H9 (cell line): ENCODE results near the gene CIPC. TPM values are rescaled to one million over a fixed set of nuclear protein-coding genes. Genes with fewer than 3 reads are reported as not detected.

Source experiments
- DNase-seq: peaks from one replicate; pipeline ENCODE4 v3.0.0-alpha.2; 2017
- H2AFZ ChIP-seq: one replicate; pipeline ENCODE4 v1.6.1; 2013; ENCODE audit warnings: mild to moderate bottlenecking, low read length, control low read depth, moderate library complexity
- H2AK5ac ChIP-seq: 2 replicates; pipeline ENCODE4 v1.6.1; 2013; ENCODE audit warnings: low read length, control low read depth, mixed read lengths; ENCODE audit not compliant: insufficient read length
- H2BK120ac ChIP-seq: one replicate; pipeline ENCODE4 v1.6.1; 2013; ENCODE audit warnings: low read depth, mild to moderate bottlenecking, low read length, control low read depth, inconsistent platforms; ENCODE audit not compliant: poor library complexity, severe bottlenecking
- H2BK12ac ChIP-seq: 2 replicates; pipeline ENCODE4 v1.6.1; 2013; ENCODE audit warnings: low read length, control low read depth, mixed read lengths, low read depth; ENCODE audit not compliant: insufficient read length
- H2BK15ac ChIP-seq: 2 replicates; pipeline ENCODE4 v1.6.1; 2013; ENCODE audit warnings: low read depth, low read length, control low read depth
- H2BK20ac ChIP-seq: one replicate; pipeline ENCODE4 v1.6.1; 2013; ENCODE audit warnings: low read depth, mild to moderate bottlenecking, low read length, control low read depth, inconsistent platforms; ENCODE audit not compliant: poor library complexity, severe bottlenecking
- H2BK5ac ChIP-seq: 2 replicates; pipeline ENCODE4 v1.6.1; 2013; ENCODE audit warnings: low read length, control low read depth, mixed read lengths; ENCODE audit not compliant: insufficient read length
- H3K14ac ChIP-seq: 2 replicates; pipeline ENCODE4 v1.6.1; 2013; ENCODE audit warnings: low read length, control low read depth; ENCODE audit not compliant: insufficient read depth
- H3K18ac ChIP-seq: 2 replicates; pipeline ENCODE4 v1.6.1; 2013; ENCODE audit warnings: low read depth, mild to moderate bottlenecking, mixed read lengths, low read length, control low read depth; ENCODE audit not compliant: insufficient read length
- H3K23ac ChIP-seq: 2 replicates; pipeline ENCODE4 v1.6.1; 2013; ENCODE audit warnings: low read length, control low read depth, mixed read lengths, low read depth; ENCODE audit not compliant: insufficient read length
- H3K23me2 ChIP-seq: 2 replicates; pipeline ENCODE4 v1.6.1; 2013; ENCODE audit warnings: low read depth, mild to moderate bottlenecking, mixed read lengths, low read length, control low read depth; ENCODE audit not compliant: insufficient read length, poor library complexity, severe bottlenecking
- H3K27ac ChIP-seq: 2 replicates; pipeline ENCODE4 v1.5.1; 2013; ENCODE audit warnings: low read length, control low read depth, mixed read lengths, low read depth; ENCODE audit not compliant: insufficient read length
- H3K27me3 ChIP-seq: 2 replicates; pipeline ENCODE4 v1.6.1; 2013; ENCODE audit warnings: low read length, control low read depth, inconsistent platforms; ENCODE audit not compliant: insufficient read depth
- H3K4ac ChIP-seq: 2 replicates; pipeline ENCODE4 v1.6.1; 2013; ENCODE audit warnings: low read depth, mild to moderate bottlenecking, control low read depth, inconsistent platforms, low read length, moderate library complexity
- H3K4me1 ChIP-seq: 2 replicates; pipeline ENCODE4 v1.6.1; 2013; ENCODE audit warnings: low read length, control low read depth, inconsistent platforms; ENCODE audit not compliant: insufficient read depth
- H3K4me2 ChIP-seq: 2 replicates; pipeline ENCODE4 v1.6.1; 2013; ENCODE audit warnings: low read length, control low read depth, mixed read lengths; ENCODE audit not compliant: insufficient read length, insufficient read depth
- H3K56ac ChIP-seq: 2 replicates; pipeline ENCODE4 v1.6.1; 2013; ENCODE audit warnings: low read depth, mild to moderate bottlenecking, mixed read lengths, low read length, control low read depth; ENCODE audit not compliant: insufficient read length
- H3K79me1 ChIP-seq: 2 replicates; pipeline ENCODE4 v1.6.1; 2013; ENCODE audit warnings: low read depth, mild to moderate bottlenecking, moderate library complexity, low read length, control low read depth, inconsistent platforms; ENCODE audit not compliant: insufficient read depth, poor library complexity, severe bottlenecking
- H3K79me2 ChIP-seq: 2 replicates; pipeline ENCODE4 v1.6.1; 2013; ENCODE audit warnings: low read length, control low read depth, inconsistent platforms; ENCODE audit not compliant: insufficient read depth
- H3K9ac ChIP-seq: 2 replicates; pipeline ENCODE4 v1.6.1; 2013; ENCODE audit warnings: low read length, control low read depth, mixed read lengths; ENCODE audit not compliant: insufficient read length; ENCODE audit errors: extremely low read depth
- H3K9me3 ChIP-seq: one replicate; pipeline ENCODE4 v1.6.1; 2013; ENCODE audit warnings: low read depth, low read length, inconsistent platforms; ENCODE audit not compliant: control insufficient read depth
- H3T11ph ChIP-seq: one replicate; pipeline ENCODE4 v1.6.1; 2013; ENCODE audit warnings: mild to moderate bottlenecking, low read length, control low read depth, inconsistent platforms
- H4K20me1 ChIP-seq: one replicate; pipeline ENCODE4 v1.6.1; 2013; ENCODE audit not compliant: control insufficient read depth, insufficient read length, insufficient read depth
- H4K5ac ChIP-seq: 2 replicates; pipeline ENCODE4 v1.6.1; 2013; ENCODE audit warnings: low read depth, mild to moderate bottlenecking, mixed read lengths, low read length, control low read depth; ENCODE audit not compliant: insufficient read length
- H4K8ac ChIP-seq: replicated peaks from 2 replicates; pipeline ENCODE4 v1.6.1; 2013; ENCODE audit warnings: low read length, control low read depth, mixed read lengths, low read depth; ENCODE audit not compliant: insufficient read length
- H4K91ac ChIP-seq: 2 replicates; pipeline ENCODE4 v1.6.1; 2013; ENCODE audit warnings: low read depth, mild to moderate bottlenecking, moderate library complexity, mixed read lengths, low read length, control low read depth; ENCODE audit not compliant: insufficient read length
- H3K27ac Mint-ChIP-seq, 3 experiments: 2 replicates in 2 of 3; 3 replicates in 1 of 3; pipeline ENCODE4 v1.8.0; 2020 to 2021; ENCODE audit warnings: mixed read lengths in 3 of 3, mild to moderate bottlenecking in 1 of 3, moderate library complexity in 1 of 3
- H3K27me3 Mint-ChIP-seq: 2 replicates; pipeline ENCODE4 v1.8.0; 2021; ENCODE audit warnings: low read depth, mild to moderate bottlenecking, moderate library complexity, mixed read lengths
- H3K36me3 Mint-ChIP-seq, 3 experiments: 2 replicates in 2 of 3; 3 replicates in 1 of 3; pipeline ENCODE4 v1.8.0; 2020 to 2021; ENCODE audit warnings: low read depth in 3 of 3, mixed read lengths in 3 of 3; ENCODE audit not compliant: insufficient read depth in 1 of 3
- H3K4me1 Mint-ChIP-seq, 2 experiments: 2 replicates each; pipeline ENCODE4 v1.8.0; 2020; ENCODE audit warnings: mixed read lengths in 2 of 2
- H3K4me3 Mint-ChIP-seq, 2 experiments: 2 replicates in 1 of 2; 3 replicates in 1 of 2; pipeline ENCODE4 v1.8.0; 2020 to 2021; ENCODE audit warnings: mild to moderate bottlenecking in 2 of 2, mixed read lengths in 2 of 2, moderate library complexity in 1 of 2
- H3K9me3 Mint-ChIP-seq, 2 experiments: 2 replicates in 1 of 2; 3 replicates in 1 of 2; pipeline ENCODE4 v1.8.0; 2020; ENCODE audit warnings: mild to moderate bottlenecking in 2 of 2, mixed read lengths in 2 of 2, moderate library complexity in 1 of 2
- CTCF ChIP-seq: fragments of 200-600 bp; sonication (generic); conservative IDR thresholded peaks from 3 replicates; pipeline ENCODE4 v1.8.0; 2021; ENCODE audit warnings: antibody characterized with exemption, mild to moderate bottlenecking
- WGBS: extraction: QIAGEN DNeasy Blood & Tissue Kit; methylation state at CpG from one replicate; pipeline ENCODE4 v1.1.7; 2013; ENCODE audit warnings: missing lambda C conversion rate, low lambda C conversion rate, mixed read lengths; ENCODE audit not compliant: insufficient read length; ENCODE audit errors: extremely low coverage; 5-methylcytosine and 5-hydroxymethylcytosine counted together
- total RNA-seq: library from RNA; stranded (reverse); gene quantifications from 2 replicates; pipeline ENCODE4 v1.2.1, GENCODE V29; 2021

CIPC gene
- total RNA-seq, 1 experiment from 2014 or later: 23.4 TPM

GRCh38 chr14:77063571-77064171 lies 34.4 kb upstream of the CIPC start:
- peaks cover 21 to 30% of the 10 kb centered on the region in 2 experiments for H3K4me1 Mint-ChIP-seq

More at GRCh38 chr14:77063571-77064171, 34.4 kb upstream of the CIPC start:
- no peak for TF ChIP-seq CTCF
- Histone ChIP-seq H3K4me1 (peaks cover 5% of the 10 kb centered on the region; the same call in 1 of the 2 replicates), H4K8ac (no peak overlapping the region), H4K20me1 (no peaks in the 10 kb centered on the region), H3K79me1 (no peaks in the 10 kb centered on the region), H3K4ac (no peak overlapping the region), H3K9me3 (no peaks in the 10 kb centered on the region), H3K27ac (no peak overlapping the region), H3K27me3 (no peaks in the 10 kb centered on the region), H3K23ac (no peak overlapping the region), H3K9ac (no peak overlapping the region), H3K79me2 (no peaks in the 10 kb centered on the region), H3K56ac (no peak overlapping the region), H2BK20ac (no peak overlapping the region), H2BK12ac (no peak overlapping the region), H2BK120ac (no peak overlapping the region), H4K5ac (no peak overlapping the region), H3K23me2 (no peaks in the 10 kb centered on the region), H2BK15ac (no peak overlapping the region), H4K91ac (no peak overlapping the region), H2AK5ac (no peak overlapping the region), H3K4me2 (no peak overlapping the region), H2BK5ac (no peak overlapping the region), H3K14ac (no peak overlapping the region), H3T11ph (no peak overlapping the region), H2AFZ (no peak overlapping the region), H3K18ac (no peak overlapping the region)
- Mint-ChIP-seq H3K9me3 (no peaks in the 10 kb centered on the region), H3K27me3 (peaks cover 5% of the 10 kb centered on the region; the same call in 1 of the 2 replicates), H3K27ac (no peak overlapping the region; a peak in 1 of 7 replicates), H3K36me3 (no peaks in the 10 kb centered on the region), H3K4me3 (no peak overlapping the region; a peak in 1 of 5 replicates)
- no peak for DNase-seq
- WGBS: no CpG with 5 or more reads among the region's 10 CpGs
